Measurements from ENCODE around the gene ZNF554.
"Not testable (repeated sequence)": the region's sequence is repeated elsewhere in the genome, so short reads cannot be mapped to it uniquely, and the experiment has no call there.

ZNF554 gene

DNA sequence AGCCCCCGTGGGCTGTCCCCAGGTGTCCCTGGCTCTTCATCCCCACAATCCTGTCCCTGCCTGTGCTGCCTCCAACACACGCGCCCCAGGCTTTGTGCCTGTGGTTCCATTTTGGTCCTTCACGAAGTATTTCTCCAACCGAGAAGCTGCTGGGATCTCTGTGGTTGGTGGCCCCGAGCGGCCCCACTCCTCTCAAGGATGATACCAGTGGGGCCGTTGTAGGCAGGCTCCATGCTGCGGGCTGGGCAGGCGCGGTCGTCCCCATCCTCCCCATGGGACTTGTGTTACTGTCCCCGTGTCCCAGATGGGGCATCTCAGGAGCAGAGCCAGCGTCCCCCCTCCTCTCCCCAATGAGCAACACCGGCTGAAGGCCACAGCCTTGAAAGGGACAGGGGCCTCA is 3.7 kb upstream of the ZNF554 start:
- H3K4me3 ChIP-seq (replicated peaks; ENCODE audit: insufficient read depth, low read length): no peak overlapping the region
- H3K27ac ChIP-seq (replicated peaks): no peak overlapping the region
- H3K27me3 ChIP-seq (ENCODE audit: insufficient read depth, poor library complexity, severe bottlenecking): no peaks in the 10 kb centered on the region
- no peak for DNase-seq (ENCODE audit: low read depth in 1 of 2, low spot score in 1 of 2)
- no peak for TF ChIP-seq SPI1 (IDR thresholded peaks at IDR 0.05; ENCODE audit: borderline replicate concordance, low read depth)
- TF ChIP-seq, protein P1, sequence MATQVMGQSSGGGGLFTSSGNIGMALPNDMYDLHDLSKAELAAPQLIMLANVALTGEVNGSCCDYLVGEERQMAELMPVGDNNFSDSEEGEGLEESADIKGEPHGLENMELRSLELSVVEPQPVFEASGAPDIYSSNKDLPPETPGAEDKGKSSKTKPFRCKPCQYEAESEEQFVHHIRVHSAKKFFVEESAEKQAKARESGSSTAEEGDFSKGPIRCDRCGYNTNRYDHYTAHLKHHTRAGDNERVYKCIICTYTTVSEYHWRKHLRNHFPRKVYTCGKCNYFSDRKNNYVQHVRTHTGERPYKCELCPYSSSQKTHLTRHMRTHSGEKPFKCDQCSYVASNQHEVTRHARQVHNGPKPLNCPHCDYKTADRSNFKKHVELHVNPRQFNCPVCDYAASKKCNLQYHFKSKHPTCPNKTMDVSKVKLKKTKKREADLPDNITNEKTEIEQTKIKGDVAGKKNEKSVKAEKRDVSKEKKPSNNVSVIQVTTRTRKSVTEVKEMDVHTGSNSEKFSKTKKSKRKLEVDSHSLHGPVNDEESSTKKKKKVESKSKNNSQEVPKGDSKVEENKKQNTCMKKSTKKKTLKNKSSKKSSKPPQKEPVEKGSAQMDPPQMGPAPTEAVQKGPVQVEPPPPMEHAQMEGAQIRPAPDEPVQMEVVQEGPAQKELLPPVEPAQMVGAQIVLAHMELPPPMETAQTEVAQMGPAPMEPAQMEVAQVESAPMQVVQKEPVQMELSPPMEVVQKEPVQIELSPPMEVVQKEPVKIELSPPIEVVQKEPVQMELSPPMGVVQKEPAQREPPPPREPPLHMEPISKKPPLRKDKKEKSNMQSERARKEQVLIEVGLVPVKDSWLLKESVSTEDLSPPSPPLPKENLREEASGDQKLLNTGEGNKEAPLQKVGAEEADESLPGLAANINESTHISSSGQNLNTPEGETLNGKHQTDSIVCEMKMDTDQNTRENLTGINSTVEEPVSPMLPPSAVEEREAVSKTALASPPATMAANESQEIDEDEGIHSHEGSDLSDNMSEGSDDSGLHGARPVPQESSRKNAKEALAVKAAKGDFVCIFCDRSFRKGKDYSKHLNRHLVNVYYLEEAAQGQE (IDR thresholded peaks at IDR 0.05; ENCODE audit: insufficient replicate concordance, low read depth): no peak
- no peak for TF ChIP-seq POLR2AphosphoS5 (IDR thresholded peaks at IDR 0.05; ENCODE audit: low read depth)
- TF ChIP-seq GABPA (IDR thresholded peaks at IDR 0.05; ENCODE audit: low read depth): no peak
- TF ChIP-seq, protein P2, sequence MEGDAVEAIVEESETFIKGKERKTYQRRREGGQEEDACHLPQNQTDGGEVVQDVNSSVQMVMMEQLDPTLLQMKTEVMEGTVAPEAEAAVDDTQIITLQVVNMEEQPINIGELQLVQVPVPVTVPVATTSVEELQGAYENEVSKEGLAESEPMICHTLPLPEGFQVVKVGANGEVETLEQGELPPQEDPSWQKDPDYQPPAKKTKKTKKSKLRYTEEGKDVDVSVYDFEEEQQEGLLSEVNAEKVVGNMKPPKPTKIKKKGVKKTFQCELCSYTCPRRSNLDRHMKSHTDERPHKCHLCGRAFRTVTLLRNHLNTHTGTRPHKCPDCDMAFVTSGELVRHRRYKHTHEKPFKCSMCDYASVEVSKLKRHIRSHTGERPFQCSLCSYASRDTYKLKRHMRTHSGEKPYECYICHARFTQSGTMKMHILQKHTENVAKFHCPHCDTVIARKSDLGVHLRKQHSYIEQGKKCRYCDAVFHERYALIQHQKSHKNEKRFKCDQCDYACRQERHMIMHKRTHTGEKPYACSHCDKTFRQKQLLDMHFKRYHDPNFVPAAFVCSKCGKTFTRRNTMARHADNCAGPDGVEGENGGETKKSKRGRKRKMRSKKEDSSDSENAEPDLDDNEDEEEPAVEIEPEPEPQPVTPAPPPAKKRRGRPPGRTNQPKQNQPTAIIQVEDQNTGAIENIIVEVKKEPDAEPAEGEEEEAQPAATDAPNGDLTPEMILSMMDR (IDR thresholded peaks at IDR 0.05; ENCODE audit: insufficient read depth, low read length): no peak

DNA sequence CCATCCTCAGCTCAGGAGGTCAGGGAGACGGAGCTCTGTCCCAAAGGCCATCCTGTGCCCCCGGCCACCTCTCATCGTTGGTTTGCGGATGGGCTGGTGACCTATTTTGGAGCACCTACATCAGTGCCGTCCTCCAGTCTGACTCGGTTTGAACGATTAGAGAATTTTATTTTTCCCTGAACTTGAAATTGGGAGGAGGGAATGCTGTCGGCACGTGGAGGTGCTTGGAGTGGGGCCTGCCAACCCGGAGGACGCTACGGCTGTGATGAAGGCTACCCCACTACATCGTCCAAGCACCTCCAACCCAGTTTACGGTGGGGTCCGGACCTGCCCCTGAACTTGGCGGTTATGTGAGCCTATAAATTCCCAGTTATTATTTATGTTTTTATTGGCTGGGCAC is 3.0 kb upstream of the ZNF554 start:
- Histone ChIP-seq H3K27me3 (ENCODE audit: insufficient read depth, poor library complexity, severe bottlenecking) (no peaks in the 10 kb centered on the region), H3K4me3 (replicated peaks; ENCODE audit: insufficient read depth, low read length) (no peak overlapping the region), H3K27ac (replicated peaks) (no peak overlapping the region)
- no peak for DNase-seq (ENCODE audit: low read depth in 1 of 2, low spot score in 1 of 2)
- TF ChIP-seq, protein P1 (IDR thresholded peaks at IDR 0.05; ENCODE audit: insufficient replicate concordance, low read depth): no peak
- TF ChIP-seq, protein P2 (IDR thresholded peaks at IDR 0.05; ENCODE audit: insufficient read depth, low read length): no peak

DNA sequence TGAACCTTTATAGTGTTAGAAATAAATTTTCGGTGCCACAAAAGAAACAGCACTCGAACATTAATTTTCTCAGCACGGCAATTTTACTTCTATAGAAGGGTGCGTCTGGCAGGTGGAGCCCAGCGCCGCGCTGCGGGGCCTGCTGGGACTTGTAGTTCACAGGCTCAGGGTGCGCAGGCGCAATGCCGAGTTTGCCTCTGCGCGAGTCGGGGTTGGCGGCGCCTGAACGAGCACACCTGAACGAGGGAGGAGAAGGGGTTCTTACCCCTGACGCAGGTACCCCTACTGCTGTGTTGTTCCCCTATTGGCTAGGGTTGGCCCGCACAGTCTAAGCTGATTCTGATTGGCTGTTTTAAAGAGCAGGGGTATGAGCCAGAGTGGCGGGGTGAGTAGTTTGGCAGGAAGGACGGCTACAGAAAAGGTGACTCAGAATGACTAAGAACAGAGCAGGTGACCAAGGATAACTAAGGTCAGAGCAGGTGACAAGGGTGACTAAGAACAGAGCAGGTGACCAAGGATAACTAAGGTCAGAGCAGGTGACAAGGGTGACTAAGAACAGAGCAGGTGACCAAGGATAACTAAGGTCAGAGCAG is 2.3 kb upstream of the ZNF554 start:
- DNase-seq (ENCODE audit: low read depth in 1 of 2, low spot score in 1 of 2): not testable (repeated sequence)

DNA sequence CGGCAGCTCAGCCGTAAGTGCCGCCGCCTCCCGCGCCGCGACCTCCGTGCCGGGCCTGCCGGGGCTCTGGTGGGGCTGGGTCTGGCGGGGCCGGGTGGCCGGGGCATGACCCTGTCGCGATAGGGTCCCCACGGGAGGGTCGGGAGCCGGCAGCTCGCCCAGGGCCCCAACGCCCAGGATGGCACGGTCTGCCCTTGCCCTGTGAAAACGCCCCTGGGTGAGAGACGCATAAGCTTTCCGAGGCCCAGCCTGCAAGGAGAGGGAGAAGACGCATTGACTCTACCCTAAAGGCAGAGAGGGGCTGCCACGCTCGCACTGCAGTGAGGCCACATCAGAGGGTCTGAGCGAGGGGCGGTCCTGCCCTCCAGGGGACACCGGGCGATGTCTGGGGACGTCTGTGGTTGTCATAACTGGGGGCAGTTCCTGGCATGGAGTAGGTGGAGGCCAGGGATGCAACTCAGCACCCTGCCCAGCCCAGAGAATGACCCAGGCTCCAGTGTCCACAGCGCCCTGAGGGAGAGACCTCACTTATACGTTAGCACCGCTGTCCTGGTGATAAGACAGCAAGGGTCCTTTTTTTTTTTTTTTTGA is 539 bp downstream of the ZNF554 start:
- no peak for DNase-seq (ENCODE audit: low read depth in 1 of 2, low spot score in 1 of 2)
- H3K27me3 ChIP-seq (ENCODE audit: insufficient read depth, poor library complexity, severe bottlenecking): no peaks in the 10 kb centered on the region
- TF ChIP-seq POLR2AphosphoS5 (IDR thresholded peaks at IDR 0.05; ENCODE audit: low read depth) (no peak), SPI1 (IDR thresholded peaks at IDR 0.05; ENCODE audit: borderline replicate concordance, low read depth) (no peak), GABPA (IDR thresholded peaks at IDR 0.05; ENCODE audit: low read depth) (no peak)
- TF ChIP-seq, protein P1 (IDR thresholded peaks at IDR 0.05; ENCODE audit: insufficient replicate concordance, low read depth): no peak
- TF ChIP-seq, protein P2 (IDR thresholded peaks at IDR 0.05; ENCODE audit: insufficient read depth, low read length): no peak
- H3K4me3 ChIP-seq (replicated peaks; ENCODE audit: insufficient read depth, low read length): peak overlapping the region; percentile 50
- no peak overlapping the region for H3K27ac ChIP-seq (replicated peaks)

More for the DNA sequence above, 2.3 kb upstream of the ZNF554 start:
- not testable (repeated sequence) for H3K4me3 ChIP-seq (replicated peaks; ENCODE audit: insufficient read depth, low read length); H3K27ac ChIP-seq (replicated peaks); H3K27me3 ChIP-seq (ENCODE audit: insufficient read depth, poor library complexity, severe bottlenecking)
